Stimulated activated CD4-positive, alpha-beta T cell treated with anti-CD3 and anti-CD28 coated beads, Interleukin-2, amount 100 ng/mL, for 4 hours (primary cell): ENCODE results near the gene GRIK3.
"Not testable (repeated sequence)": the region's sequence is repeated elsewhere in the genome, so short reads cannot be mapped to it uniquely, and the experiment has no call there.

ENCODE experiments used
- DNase-seq: peaks from one replicate; pipeline ENCODE4 v3.0.0-alpha.2; 2020; ENCODE audit warnings: low read depth

The GRIK3 gene

GRCh38 chr1:36941316-36941978 lies 92.9 kb downstream of the GRIK3 start:
- DNase-seq = no peak

- no peak for DNase-seq
These were observed 95.5 kb downstream of the GRIK3 start for GRCh38 chr1:36938819-36939218.

- DNase-seq = no peak
These were observed 96.9 kb downstream of the GRIK3 start for GRCh38 chr1:36937371-36937770.

- DNase-seq = no peak
These were observed 100.3 kb downstream of the GRIK3 start for GRCh38 chr1:36934061-36934460.

- DNase-seq = no peak
These were observed 106.5 kb downstream of the GRIK3 start for GRCh38 chr1:36927826-36928225.

GRCh38 chr1:36925251-36925650 lies 109.1 kb downstream of the GRIK3 start:
- DNase-seq = no peak

- DNase-seq = no peak
These were observed 110.0 kb downstream of the GRIK3 start for GRCh38 chr1:36924282-36924811.

- DNase-seq = no peak
These were observed 111.5 kb downstream of the GRIK3 start for GRCh38 chr1:36922593-36923426.

- no peak for DNase-seq
These were observed 112.2 kb downstream of the GRIK3 start for GRCh38 chr1:36922071-36922470.

- no peak for DNase-seq
These were observed 113.4 kb downstream of the GRIK3 start for GRCh38 chr1:36920801-36921405.

- no peak for DNase-seq
These were observed 113.9 kb downstream of the GRIK3 start for GRCh38 chr1:36920371-36920770.

GRCh38 chr1:36919491-36920145 lies 114.7 kb downstream of the GRIK3 start:
- DNase-seq = no peak

- no peak for DNase-seq
These were observed 115.7 kb downstream of the GRIK3 start for GRCh38 chr1:36918604-36919003.

GRCh38 chr1:36916542-36916941 lies 117.8 kb downstream of the GRIK3 start:
- not testable (repeated sequence) for DNase-seq

GRCh38 chr1:36913484-36914060 lies 120.7 kb downstream of the GRIK3 start:
- DNase-seq = no peak

GRCh38 chr1:36913016-36913415 lies 121.3 kb downstream of the GRIK3 start:
- DNase-seq = no peak

GRCh38 chr1:36912365-36912865 lies 121.9 kb downstream of the GRIK3 start:
- DNase-seq = no peak

- DNase-seq = no peak
These were observed 122.6 kb downstream of the GRIK3 start for GRCh38 chr1:36911561-36912364.

GRCh38 chr1:36910886-36911540 lies 123.3 kb downstream of the GRIK3 start:
- no peak for DNase-seq
